Endothelial cell of umbilical vein (primary cell): ENCODE data around the gene EVX1. TPM values are rescaled to one million over a fixed set of nuclear protein-coding genes. Genes with fewer than 3 reads are reported as not detected.

Experiments used
- BruUV-seq: library from RNA; stranded (reverse); fragments of 400-500 nt; replicated peaks from 2 replicates; lab custom pipeline; 2021; lab: Mats Ljungman, UMichigan
- CTCF ChIA-PET: fragments of 300-600, 350-600 bp; sonication (Branson Sonifier 250); formaldehyde crosslinking; loops from one replicate; lab custom pipeline; 2021; ENCODE audit warnings: antibody characterized with exemption, inconsistent platforms; lab: Charles Lee
- POLR2A ChIA-PET: fragments of 300-600, 350-600 bp; sonication (Branson Sonifier 250); formaldehyde crosslinking; loops from one replicate; lab custom pipeline; 2021; ENCODE audit warnings: antibody characterized with exemption, inconsistent platforms; lab: Charles Lee
- DNase-seq: peaks from one replicate; pipeline ENCODE4 v3.0.0-alpha.2; 2011; ENCODE audit warnings: low read depth, low spot score
- FAIRE-seq: peaks from 2 replicates; lab custom pipeline; 2011; peaks lifted over from hg19 to GRCh38; lab: Jason Lieb, UNC
- H2AFZ ChIP-seq: 2 replicates; pipeline ENCODE4 v1.6.0; 2012; ENCODE audit warnings: low read depth, low read length, control low read depth, inconsistent platforms
- H3K27ac ChIP-seq: 2 replicates; pipeline ENCODE4 v1.5.1; 2011; ENCODE audit warnings: low read depth, mild to moderate bottlenecking, control low read depth, low read length, moderate library complexity; ENCODE audit not compliant: insufficient read depth
- H3K27me3 ChIP-seq, 2 experiments: 2 replicates each; pipeline versions ENCODE4 v1.6.0 to v1.6.1; 2011; ENCODE audit warnings: low read length in 2 of 2, mixed read lengths in 1 of 2; ENCODE audit not compliant: control insufficient read depth in 2 of 2, insufficient read depth in 2 of 2
- H3K36me3 ChIP-seq, 2 experiments: 2 replicates in 1 of 2; 3 replicates in 1 of 2; pipeline ENCODE4 v1.5.1; 2011; ENCODE audit warnings: low read length in 2 of 2, mild to moderate bottlenecking in 1 of 2, moderate library complexity in 1 of 2; ENCODE audit not compliant: control insufficient read depth in 2 of 2, insufficient read depth in 2 of 2; ENCODE audit errors: extremely low read depth in 1 of 2
- H3K4me1 ChIP-seq: 3 replicates; pipeline ENCODE4 v1.5.1; 2011; ENCODE audit warnings: mild to moderate bottlenecking, low read length; ENCODE audit not compliant: control insufficient read depth, insufficient read depth; ENCODE audit errors: extremely low read depth
- H3K4me2 ChIP-seq: 2 replicates; pipeline ENCODE4 v1.6.1; 2011; ENCODE audit warnings: low read length, control low read depth, mixed read lengths; ENCODE audit not compliant: insufficient read depth
- H3K4me3 ChIP-seq, 3 experiments: fragments of 200-600 bp in 1 of 3; sonication (generic), shearing (Covaris generic) in 1 of 3; replicated peaks in 1 of 3; 2 replicates each; pipeline ENCODE4 v1.5.1; 2011 to 2016; ENCODE audit warnings: control low read depth in 3 of 3, low read length in 3 of 3, mild to moderate bottlenecking in 2 of 3, inconsistent platforms in 1 of 3, low read depth in 1 of 3, moderate library complexity in 1 of 3; ENCODE audit not compliant: insufficient read depth in 1 of 3
- H3K79me2 ChIP-seq: 2 replicates; pipeline ENCODE4 v1.6.0; 2012; ENCODE audit warnings: low read length, inconsistent platforms; ENCODE audit not compliant: control insufficient read depth, insufficient read depth
- H3K9ac ChIP-seq: replicated peaks from 2 replicates; pipeline ENCODE3; 2011; ENCODE audit warnings: low read length, control low read depth; ENCODE audit not compliant: insufficient read depth; ENCODE audit errors: extremely low read depth
- H3K9me1 ChIP-seq: replicated peaks from 3 replicates; pipeline ENCODE4 v1.6.0; 2011; ENCODE audit warnings: mild to moderate bottlenecking, low read length; ENCODE audit not compliant: control insufficient read depth, insufficient read depth; ENCODE audit errors: extremely low read depth
- H3K9me3 ChIP-seq: replicated peaks from 2 replicates; pipeline ENCODE4 v1.5.1; 2012; ENCODE audit warnings: low read length, inconsistent platforms; ENCODE audit not compliant: control insufficient read depth, insufficient read depth
- H4K20me1 ChIP-seq: replicated peaks from 2 replicates; pipeline ENCODE3; 2011; ENCODE audit warnings: mild to moderate bottlenecking, low read length; ENCODE audit not compliant: control insufficient read depth, insufficient read depth; ENCODE audit errors: extremely low read depth
- EZH2 ChIP-seq: IDR thresholded peaks from 2 replicates; pipeline ENCODE4 v1.6.1; 2012; ENCODE audit warnings: borderline replicate concordance, low read depth, mild to moderate bottlenecking, moderate library complexity, low read length, inconsistent platforms; ENCODE audit not compliant: severe bottlenecking
- FOS ChIP-seq: IDR thresholded peaks from 2 replicates; pipeline ENCODE4 v1.6.1; 2011; ENCODE audit warnings: mild to moderate bottlenecking, low read length, moderate library complexity, borderline replicate concordance; ENCODE audit not compliant: insufficient read depth
- GATA2 ChIP-seq: IDR thresholded peaks from 2 replicates; pipeline ENCODE4 v1.7.0; 2011; ENCODE audit warnings: low read depth, mild to moderate bottlenecking, moderate library complexity, mixed read lengths, low read length; ENCODE audit not compliant: insufficient read length, insufficient read depth
- JUN ChIP-seq: IDR thresholded peaks from 2 replicates; pipeline ENCODE4 v1.6.1; 2011; ENCODE audit warnings: borderline replicate concordance, low read depth; ENCODE audit not compliant: insufficient read length, insufficient read depth
- MAX ChIP-seq: IDR thresholded peaks from 2 replicates; pipeline ENCODE4 v1.6.1; 2011; ENCODE audit not compliant: insufficient read depth, insufficient read length
- MYC ChIP-seq: IDR thresholded peaks from one replicate; pipeline ENCODE4 v1.6.1; 2011; ENCODE audit warnings: mild to moderate bottlenecking, low read depth, low read length
- POLR2A ChIP-seq: IDR thresholded peaks from 2 replicates; pipeline ENCODE4 v1.6.1; 2012; ENCODE audit warnings: low read depth, mild to moderate bottlenecking, control low read depth, low read length
- POLR2AphosphoS5 ChIP-seq: IDR thresholded peaks from 2 replicates; pipeline ENCODE4 v1.6.1; 2012; ENCODE audit warnings: low read depth, mild to moderate bottlenecking, control low read depth, low read length, moderate library complexity; ENCODE audit not compliant: insufficient read depth
- dilution Hi-C: fragments of 300-500 bp; cut with MboI; formaldehyde crosslinking; loops from one replicate; pipeline ENCODE4 v1.15.0; 2019; ENCODE audit warnings: low sequenced_read_pairs; ENCODE audit not compliant: extremely low pct_ligation_motif_present
- intact Hi-C: fragments of 100-400 bp; cut with micrococcal nuclease; formaldehyde crosslinking; loops from one replicate; pipeline ENCODE4 v1.10.0; 2022
- polyA plus RNA-seq, 4 experiments: library from polyadenylated mRNA; depleted of rRNA in 3 of 4; stranded (reverse) in 3 of 4; unstranded in 1 of 4; fragments of >200 nt; gene quantifications; 2 replicates each; pipeline versions ENCODE4 v1.2.1 to v1.2.3, GENCODE V29; 2011 to 2012; ENCODE audit warnings: missing spikeins in 1 of 4
- total RNA-seq: library from RNA; stranded (reverse); gene quantifications from 2 replicates; pipeline ENCODE4 v1.2.3, GENCODE V29; 2021
- TF ChIP-seq, protein P1 (sequence below), 2 donors: IDR thresholded peaks; 1 replicate in 1 of 2; 2 replicates in 1 of 2; pipeline ENCODE4 v1.5.1; 2011; ENCODE audit warnings: low read length in 2 of 2, mild to moderate bottlenecking in 2 of 2, moderate library complexity in 2 of 2, control low read depth in 1 of 2, inconsistent platforms in 1 of 2, low read depth in 1 of 2; ENCODE audit not compliant: insufficient read depth in 1 of 2; ENCODE audit errors: extremely low read depth in 1 of 2

Gene EVX1
- total and polyA plus RNA-seq, 2 donors (not counting 3 experiments of a cell fraction or from before 2014, with no cell fraction given), result not detected

- peaks cover 96 to 100% of the 10 kb centered on the region in 2 experiments for H3K27me3 ChIP-seq
- H3K36me3 ChIP-seq, result no peaks in the 10 kb centered on the region
- ChIA-PET POLR2A (no interaction called here), CTCF (no interaction called here)
- peaks cover 3% of the 10 kb centered on the region for H3K4me1 ChIP-seq
- H3K79me2 ChIP-seq, result no peaks in the 10 kb centered on the region
- DNase-seq (no peak), FAIRE-seq (no peak)
- dilution Hi-C loops (no loop called here), intact Hi-C loops (no loop called here)
- no peak overlapping the region for H3K4me2 ChIP-seq
- no peaks in the 10 kb centered on the region for H3K9me1 ChIP-seq
- BruUV-seq, result no TSS peak
- no peaks in the 10 kb centered on the region for H3K9me3 ChIP-seq
- H4K20me1 ChIP-seq, result no peaks in the 10 kb centered on the region
- H3K9ac ChIP-seq, result no peak overlapping the region
- H3K4me3 ChIP-seq, result no peak overlapping the region
- H3K27ac ChIP-seq, result no peak overlapping the region
- TF ChIP-seq POLR2AphosphoS5 (no peak), GATA2 (no peak), FOS (no peak), POLR2A (no peak), JUN (no peak), MYC (no peak), EZH2 (no peak), MAX (no peak)
- TF ChIP-seq, protein P1, sequence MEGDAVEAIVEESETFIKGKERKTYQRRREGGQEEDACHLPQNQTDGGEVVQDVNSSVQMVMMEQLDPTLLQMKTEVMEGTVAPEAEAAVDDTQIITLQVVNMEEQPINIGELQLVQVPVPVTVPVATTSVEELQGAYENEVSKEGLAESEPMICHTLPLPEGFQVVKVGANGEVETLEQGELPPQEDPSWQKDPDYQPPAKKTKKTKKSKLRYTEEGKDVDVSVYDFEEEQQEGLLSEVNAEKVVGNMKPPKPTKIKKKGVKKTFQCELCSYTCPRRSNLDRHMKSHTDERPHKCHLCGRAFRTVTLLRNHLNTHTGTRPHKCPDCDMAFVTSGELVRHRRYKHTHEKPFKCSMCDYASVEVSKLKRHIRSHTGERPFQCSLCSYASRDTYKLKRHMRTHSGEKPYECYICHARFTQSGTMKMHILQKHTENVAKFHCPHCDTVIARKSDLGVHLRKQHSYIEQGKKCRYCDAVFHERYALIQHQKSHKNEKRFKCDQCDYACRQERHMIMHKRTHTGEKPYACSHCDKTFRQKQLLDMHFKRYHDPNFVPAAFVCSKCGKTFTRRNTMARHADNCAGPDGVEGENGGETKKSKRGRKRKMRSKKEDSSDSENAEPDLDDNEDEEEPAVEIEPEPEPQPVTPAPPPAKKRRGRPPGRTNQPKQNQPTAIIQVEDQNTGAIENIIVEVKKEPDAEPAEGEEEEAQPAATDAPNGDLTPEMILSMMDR (IDR thresholded peaks at IDR 0.05; ENCODE audit: extremely low read depth in 1 of 2, insufficient read depth in 1 of 2, low read depth in 1 of 2, low read length in 2 of 2), result no peak
- H2AFZ ChIP-seq, result no peak overlapping the region
Measured at GRCh38 chr7:27248427-27248806, 5.8 kb downstream of the EVX1 start.
